Breast epithelium (tissue), 4 donors: Measurements from ENCODE around the gene SLC35F1. TPM values are rescaled to one million over a fixed set of nuclear protein-coding genes. Genes with fewer than 3 reads are reported as not detected.

ENCODE experiments used
- DNase-seq, 2 donors: peaks; one replicate each; pipeline ENCODE4 v3.0.0-alpha.2; 2019; ENCODE audit warnings: low spot score in 2 of 2
- H3K27ac ChIP-seq, 2 donors: fragments of 200-600 bp; sonication (generic) in 1 of 2; one replicate each; pipeline ENCODE4 v1.5.1; 2016 to 2019; ENCODE audit warnings: mild to moderate bottlenecking in 1 of 2
- H3K27me3 ChIP-seq, 2 donors: fragments of 200-600 bp; sonication (generic) in 1 of 2; one replicate each; pipeline versions ENCODE4 v1.5.1 to v1.6.0; 2017 to 2019; ENCODE audit warnings: control low read depth in 1 of 2, mild to moderate bottlenecking in 1 of 2
- H3K36me3 ChIP-seq: fragments of 200-600 bp; one replicate; pipeline ENCODE4 v1.5.1; 2019
- H3K4me1 ChIP-seq, 2 donors: fragments of 200-600 bp; sonication (generic); one replicate each; pipeline ENCODE4 v1.5.1; 2016 to 2019; ENCODE audit warnings: control low read depth in 1 of 2
- H3K4me3 ChIP-seq, 3 donors: fragments of 200-600 bp; sonication (generic); 1 replicate in 2 of 3; 2 replicates in 1 of 3; pipeline ENCODE4 v1.5.1; 2016 to 2019; ENCODE audit warnings: mild to moderate bottlenecking in 3 of 3, moderate library complexity in 2 of 3
- H3K9me3 ChIP-seq, 2 donors: fragments of 200-600 bp; sonication (generic) in 1 of 2; one replicate each; pipeline ENCODE4 v1.5.1; 2016 to 2019; ENCODE audit warnings: control low read depth in 1 of 2
- POLR2A ChIP-seq: fragments of 450-650 bp; IDR thresholded peaks from one replicate; pipeline ENCODE4 v1.6.1; 2016; ENCODE audit warnings: antibody characterized with exemption, mild to moderate bottlenecking, moderate library complexity
- POLR2AphosphoS5 ChIP-seq, 3 donors: sonication (generic); formaldehyde crosslinking; IDR thresholded peaks; one replicate each; pipeline ENCODE4 v1.6.1; 2017; ENCODE audit warnings: antibody characterized with exemption in 3 of 3
- intact Hi-C: fragments of 100-400 bp; cut with DNase I; formaldehyde crosslinking; loops from one replicate; pipeline ENCODE4 v1.15.1; 2023; ENCODE audit warnings: low total_unique reads
- total RNA-seq, 3 donors: library from RNA; depleted of rRNA; stranded (reverse); fragments of >200 nt; gene quantifications; one replicate each; pipeline ENCODE4 v1.1.0, GENCODE V29; 2016
- TF ChIP-seq, protein P1 (sequence below), 3 donors: fragments of 450-650 bp; IDR thresholded peaks; one replicate each; pipeline ENCODE4 v1.5.1; 2016 to 2017; ENCODE audit warnings: antibody characterized with exemption in 3 of 3, mild to moderate bottlenecking in 3 of 3, moderate library complexity in 3 of 3

SLC35F1 gene
- total RNA-seq, 3 donors from 2014 or later, result 0.66 to 2.5 (median 0.80) TPM

DNA sequence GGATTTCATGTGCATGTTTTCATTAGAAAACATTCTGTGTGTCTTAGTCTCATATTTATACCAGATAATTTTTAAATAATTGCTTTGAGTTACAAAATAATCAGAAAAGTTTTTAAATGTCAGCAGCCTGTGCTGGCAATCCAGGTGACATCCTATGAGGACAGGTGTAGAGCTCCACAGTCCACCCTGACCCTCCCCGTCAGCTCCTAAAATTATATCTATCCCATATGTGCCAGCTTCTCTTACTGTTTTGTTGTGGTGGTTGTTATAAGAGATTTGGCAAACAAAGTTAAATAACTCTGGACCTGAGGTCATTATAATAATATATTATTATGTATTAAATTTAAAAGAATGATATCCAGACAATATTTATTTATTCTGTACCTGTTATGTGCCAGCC lies 387.8 kb downstream of the SLC35F1 start:
- Histone ChIP-seq H3K4me1 (no peaks in the 10 kb centered on the region), H3K36me3 (no peaks in the 10 kb centered on the region), H3K27me3 (no peaks in the 10 kb centered on the region), H3K9me3 (no peaks in the 10 kb centered on the region), H3K27ac (no peak overlapping the region), H3K4me3 (no peak overlapping the region)
- DNase-seq, result no peak
- TF ChIP-seq POLR2A (no peak), POLR2AphosphoS5 (IDR thresholded peaks at IDR 0.05) (no peak)
- TF ChIP-seq, protein P1, sequence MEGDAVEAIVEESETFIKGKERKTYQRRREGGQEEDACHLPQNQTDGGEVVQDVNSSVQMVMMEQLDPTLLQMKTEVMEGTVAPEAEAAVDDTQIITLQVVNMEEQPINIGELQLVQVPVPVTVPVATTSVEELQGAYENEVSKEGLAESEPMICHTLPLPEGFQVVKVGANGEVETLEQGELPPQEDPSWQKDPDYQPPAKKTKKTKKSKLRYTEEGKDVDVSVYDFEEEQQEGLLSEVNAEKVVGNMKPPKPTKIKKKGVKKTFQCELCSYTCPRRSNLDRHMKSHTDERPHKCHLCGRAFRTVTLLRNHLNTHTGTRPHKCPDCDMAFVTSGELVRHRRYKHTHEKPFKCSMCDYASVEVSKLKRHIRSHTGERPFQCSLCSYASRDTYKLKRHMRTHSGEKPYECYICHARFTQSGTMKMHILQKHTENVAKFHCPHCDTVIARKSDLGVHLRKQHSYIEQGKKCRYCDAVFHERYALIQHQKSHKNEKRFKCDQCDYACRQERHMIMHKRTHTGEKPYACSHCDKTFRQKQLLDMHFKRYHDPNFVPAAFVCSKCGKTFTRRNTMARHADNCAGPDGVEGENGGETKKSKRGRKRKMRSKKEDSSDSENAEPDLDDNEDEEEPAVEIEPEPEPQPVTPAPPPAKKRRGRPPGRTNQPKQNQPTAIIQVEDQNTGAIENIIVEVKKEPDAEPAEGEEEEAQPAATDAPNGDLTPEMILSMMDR (IDR thresholded peaks at IDR 0.05), result no peak
- intact Hi-C loops, result no loop called here

DNA sequence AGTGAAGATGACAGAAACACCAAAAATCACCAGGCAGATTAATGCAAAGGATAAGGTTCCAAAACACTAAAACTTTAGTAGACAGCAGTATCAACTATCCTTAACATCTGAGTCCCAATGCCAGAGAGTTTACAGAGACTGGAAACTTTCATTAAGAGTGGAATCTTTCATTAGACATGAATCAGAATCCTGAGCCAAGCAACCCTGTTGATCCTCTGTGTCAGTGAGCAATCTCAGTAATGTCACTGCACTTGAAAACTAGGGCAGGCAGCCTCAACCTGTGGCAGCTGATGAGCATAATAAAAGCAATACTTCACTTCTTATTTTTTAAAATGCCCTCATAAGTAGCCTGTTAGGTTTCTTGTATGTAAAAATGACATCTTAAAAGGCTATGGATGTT lies 388.3 kb downstream of the SLC35F1 start:
- Histone ChIP-seq H3K27ac (no peak overlapping the region), H3K4me3 (no peak overlapping the region), H3K4me1 (no peaks in the 10 kb centered on the region), H3K27me3 (no peaks in the 10 kb centered on the region), H3K36me3 (no peaks in the 10 kb centered on the region), H3K9me3 (no peaks in the 10 kb centered on the region)
- no peak for DNase-seq
- TF ChIP-seq POLR2AphosphoS5 (IDR thresholded peaks at IDR 0.05) (no peak), POLR2A (no peak)
- TF ChIP-seq, protein P1 (IDR thresholded peaks at IDR 0.05), result no peak
- intact Hi-C loops, result no loop called here

DNA sequence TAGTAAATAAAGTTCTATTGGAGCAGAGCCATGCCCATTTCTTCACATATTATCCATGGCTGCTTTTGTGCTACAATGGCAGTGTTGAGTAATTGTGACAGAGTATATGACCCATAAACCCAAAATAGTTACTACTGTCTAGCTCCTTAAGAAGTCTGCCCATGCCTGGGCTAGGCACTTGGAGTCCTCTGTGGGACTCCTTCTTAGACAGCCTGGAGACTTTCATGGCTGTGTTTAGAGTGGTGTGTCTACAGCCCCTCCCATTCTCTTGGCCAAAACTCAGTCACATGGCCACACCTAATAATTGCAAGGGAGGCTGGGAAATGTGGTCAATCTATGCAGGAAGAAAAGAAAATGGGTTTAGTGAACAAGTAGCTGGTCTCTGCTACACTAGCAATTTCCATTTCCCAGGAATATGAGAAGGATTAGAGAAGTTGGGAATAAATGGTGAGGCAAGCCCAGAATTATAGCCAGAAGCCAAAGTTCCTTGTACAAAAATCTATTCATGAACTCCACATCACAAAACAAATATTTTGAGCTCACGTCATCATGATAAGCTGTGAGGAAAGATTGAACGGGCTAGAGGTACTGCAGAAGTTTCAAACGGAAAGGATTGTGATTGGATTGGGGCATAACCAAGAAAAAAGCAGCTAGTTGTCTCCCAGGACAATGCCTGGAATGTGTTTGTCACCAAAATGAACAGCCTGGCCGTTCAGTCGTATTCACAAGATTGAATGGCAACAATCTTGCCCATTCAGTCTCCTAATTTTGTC lies 389.3 kb downstream of the SLC35F1 start:
- TF ChIP-seq, protein P1 (IDR thresholded peaks at IDR 0.05), result no peak
- TF ChIP-seq POLR2A (no peak), POLR2AphosphoS5 (IDR thresholded peaks at IDR 0.05) (no peak)
- intact Hi-C loops, result no loop called here
- Histone ChIP-seq H3K27me3 (no peaks in the 10 kb centered on the region), H3K27ac (no peak overlapping the region), H3K36me3 (no peaks in the 10 kb centered on the region), H3K9me3 (no peaks in the 10 kb centered on the region), H3K4me1 (no peaks in the 10 kb centered on the region), H3K4me3 (no peak overlapping the region)
- DNase-seq, result no peak

DNA sequence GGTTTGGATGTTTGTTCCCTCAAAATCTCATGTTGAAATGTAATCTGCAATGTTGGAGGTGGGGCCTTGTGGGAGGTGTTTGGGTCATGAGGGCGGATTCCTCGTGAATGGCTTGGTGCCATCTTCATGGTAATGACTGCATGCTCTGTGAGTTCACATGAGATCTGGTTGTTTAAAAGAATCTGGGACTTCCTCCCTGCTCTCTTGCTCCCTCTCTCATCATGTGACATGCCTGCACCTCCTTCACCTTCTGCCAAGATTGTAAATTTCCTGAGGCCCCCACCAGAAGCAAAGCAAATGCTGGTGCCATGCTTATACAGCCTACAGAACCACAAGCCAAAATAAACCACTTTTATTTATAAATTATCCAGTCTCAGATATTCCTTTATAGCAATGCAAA lies 390.8 kb downstream of the SLC35F1 start:
- Histone ChIP-seq H3K27me3 (no peaks in the 10 kb centered on the region), H3K4me3 (no peak overlapping the region), H3K27ac (no peak overlapping the region), H3K9me3 (no peaks in the 10 kb centered on the region), H3K36me3 (no peaks in the 10 kb centered on the region), H3K4me1 (no peaks in the 10 kb centered on the region)
- no peak for TF ChIP-seq POLR2AphosphoS5 (IDR thresholded peaks at IDR 0.05)
- no peak for TF ChIP-seq POLR2A
- TF ChIP-seq, protein P1 (IDR thresholded peaks at IDR 0.05), result no peak
- intact Hi-C loops, result no loop called here
- no peak for DNase-seq

DNA sequence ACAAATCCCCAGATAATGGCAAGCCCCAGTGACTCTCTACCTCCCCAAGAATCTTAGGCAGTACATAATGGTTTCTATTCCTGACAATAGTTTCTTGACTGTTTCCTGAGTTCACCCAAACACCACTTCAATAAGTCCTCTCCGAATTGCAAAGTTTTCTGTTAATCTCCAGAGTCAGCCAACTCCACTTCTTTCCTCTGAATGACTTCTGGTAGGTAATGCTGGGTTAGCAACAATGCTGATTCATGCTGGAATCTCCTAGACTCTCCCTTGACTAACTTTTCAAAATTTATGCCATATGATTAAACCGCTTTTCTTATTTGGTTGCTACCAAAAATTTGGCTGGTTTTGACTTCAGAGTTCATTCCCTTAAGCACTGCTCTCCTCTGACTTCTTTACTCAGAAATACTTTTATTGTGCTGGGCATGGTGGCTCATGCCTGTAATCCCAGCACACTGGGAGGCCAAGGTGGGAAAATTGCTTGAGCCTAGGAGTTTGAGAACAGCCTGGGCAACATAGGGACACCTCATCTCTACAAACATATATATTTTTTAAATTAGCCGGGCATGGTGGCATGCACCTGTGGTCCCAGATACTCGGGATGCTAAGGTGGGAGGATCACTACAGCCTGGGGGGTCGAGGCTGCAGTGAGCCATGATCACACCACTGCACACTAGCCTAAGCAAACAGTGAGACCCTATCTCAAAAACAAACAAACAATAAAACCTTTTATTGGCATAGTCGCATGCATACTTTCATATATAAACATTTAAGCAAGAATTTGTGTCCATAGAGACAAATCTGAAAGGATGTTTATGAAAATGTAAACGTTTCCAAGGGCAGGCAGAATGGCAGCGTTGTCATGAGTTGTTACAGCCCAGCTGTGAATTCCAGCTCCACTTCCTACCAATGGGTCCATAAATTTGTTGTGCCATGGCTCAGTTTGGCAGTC lies 391.7 kb downstream of the SLC35F1 start:
- Histone ChIP-seq H3K9me3 (no peaks in the 10 kb centered on the region), H3K4me1 (no peaks in the 10 kb centered on the region), H3K4me3 (no peak overlapping the region), H3K27ac (no peak overlapping the region), H3K27me3 (no peaks in the 10 kb centered on the region), H3K36me3 (no peaks in the 10 kb centered on the region)
- no peak for DNase-seq
- intact Hi-C loops, result no loop called here
- TF ChIP-seq POLR2AphosphoS5 (IDR thresholded peaks at IDR 0.05), result no peak
- TF ChIP-seq, protein P1 (IDR thresholded peaks at IDR 0.05), result no peak
- TF ChIP-seq POLR2A, result no peak
